ENCODE data around the gene CLCN2. TPM values are rescaled to one million over a fixed set of nuclear protein-coding genes. Genes with fewer than 3 reads are reported as not detected.

The CLCN2 gene
- total RNA-seq, 1 donor from 2014 or later, result 1.8 TPM

DNA sequence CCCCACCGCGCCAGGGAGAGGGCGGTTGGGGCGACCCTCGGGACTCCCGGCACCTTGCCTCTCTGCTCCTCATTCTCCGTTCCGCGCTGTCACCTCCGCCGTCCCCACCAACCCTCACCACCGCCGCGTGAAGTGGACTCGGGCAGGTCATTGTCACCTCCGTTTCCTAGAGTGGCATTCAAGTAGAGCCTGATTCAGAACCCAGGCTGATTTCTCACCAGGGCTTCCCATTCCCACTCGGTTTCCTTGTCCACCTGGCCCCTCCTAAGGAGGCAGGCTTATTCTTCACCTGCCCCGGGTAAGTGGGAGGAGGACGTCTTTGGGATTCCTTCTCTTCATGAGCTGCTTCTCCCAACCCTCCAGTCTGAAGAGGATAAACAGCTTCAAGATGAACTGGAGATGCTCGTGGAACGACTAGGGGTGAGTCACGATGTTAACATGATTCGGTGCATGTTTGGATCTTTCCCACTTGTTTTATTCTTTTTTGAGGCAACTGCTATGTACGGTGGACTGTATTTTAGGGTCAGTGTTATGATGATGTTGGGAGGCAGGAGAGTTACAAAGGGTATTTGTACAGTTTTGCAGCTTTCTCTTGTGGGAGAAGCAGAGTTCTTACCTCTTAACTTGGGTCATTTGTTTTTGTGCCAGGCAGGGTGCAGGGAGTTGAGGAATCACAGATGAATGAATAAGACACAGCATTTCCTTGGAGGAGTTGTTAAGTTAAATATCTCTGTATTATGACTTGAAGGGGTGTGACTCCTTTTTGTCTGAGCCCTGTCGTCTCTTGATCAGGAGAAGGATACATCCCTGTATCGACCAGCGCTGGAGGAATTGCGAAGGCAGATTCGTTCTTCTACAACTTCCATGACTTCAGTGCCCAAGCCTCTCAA is 61.7 kb downstream of the CLCN2 start:
- no peak for DNase-seq (ENCODE audit: low read depth)

- DNase-seq (ENCODE audit: low read depth), result peak; percentile 97
Observed at GRCh38 chr3:184298759-184299487, 62.5 kb downstream of the CLCN2 start, which contains the start of gene PSMD2. TSS of gene PSMD2 (plus strand) at chr3:184299241. CDS start at chr3:184299267, 26 bp downstream.

GRCh38 chr3:184296616-184297015 is 64.8 kb downstream of the CLCN2 start:
- DNase-seq (ENCODE audit: low read depth), result no peak

Other genes starting within 250 kb of the CLCN2 start
- 53.7 and 54.3 TPM in 2 replicates for gene EIF2B5, start 226.2 kb downstream of the CLCN2 start, total RNA-seq
- gene DVL3, start 206.2 kb downstream of the CLCN2 start, total RNA-seq, result 119 and 139 TPM in 2 replicates
- 329 and 375 TPM in 2 replicates for gene AP2M1, start 186.8 kb downstream of the CLCN2 start, total RNA-seq
- gene ABCF3, start 175.4 kb downstream of the CLCN2 start, total RNA-seq, result 50.1 and 52.8 TPM in 2 replicates
- not detected in 2 replicates for gene VWA5B2, start 132.0 kb downstream of the CLCN2 start, total RNA-seq
- gene ALG3, start 112.6 kb downstream of the CLCN2 start, total RNA-seq, result 55.0 and 77.6 TPM in 2 replicates
- 2.8 and 3.6 TPM in 2 replicates for gene EEF1AKMT4, start 111.9 kb downstream of the CLCN2 start, total RNA-seq
- not detected in 2 replicates for gene CAMK2N2, start 100.1 kb downstream of the CLCN2 start, total RNA-seq
- gene ECE2, start 85.6 kb downstream of the CLCN2 start, total RNA-seq, result not detected in 2 replicates
- 480 and 540 TPM in 2 replicates for gene PSMD2, start 62.4 kb downstream of the CLCN2 start, total RNA-seq
- gene EIF4G1, start 47.0 kb downstream of the CLCN2 start, total RNA-seq, result 358 and 371 TPM in 2 replicates
- 14.2 and 15.5 TPM in 2 replicates for gene FAM131A, start 24.0 kb downstream of the CLCN2 start, total RNA-seq
- gene POLR2H, start 105 bp upstream of the CLCN2 start, total RNA-seq, result 77.1 and 87.4 TPM in 2 replicates
- gene THPO, start 16.6 kb upstream of the CLCN2 start, total RNA-seq, result 0.16 TPM in 1 of 2 replicates, not detected in the other
- 8.4 and 18.8 TPM in 2 replicates for gene CHRD, start 18.4 kb upstream of the CLCN2 start, total RNA-seq
- gene EPHB3, start 200.2 kb upstream of the CLCN2 start, total RNA-seq, result 23.2 and 23.6 TPM in 2 replicates